ENCODE data around the gene KRT86.
A peak's percentile ranks its signal among the peaks of the same experiment; 100 is the strongest.
"Not testable (repeated sequence)": the region's sequence is repeated elsewhere in the genome, so short reads cannot be mapped to it uniquely, and the experiment has no call there.

KRT86 gene

DNA sequence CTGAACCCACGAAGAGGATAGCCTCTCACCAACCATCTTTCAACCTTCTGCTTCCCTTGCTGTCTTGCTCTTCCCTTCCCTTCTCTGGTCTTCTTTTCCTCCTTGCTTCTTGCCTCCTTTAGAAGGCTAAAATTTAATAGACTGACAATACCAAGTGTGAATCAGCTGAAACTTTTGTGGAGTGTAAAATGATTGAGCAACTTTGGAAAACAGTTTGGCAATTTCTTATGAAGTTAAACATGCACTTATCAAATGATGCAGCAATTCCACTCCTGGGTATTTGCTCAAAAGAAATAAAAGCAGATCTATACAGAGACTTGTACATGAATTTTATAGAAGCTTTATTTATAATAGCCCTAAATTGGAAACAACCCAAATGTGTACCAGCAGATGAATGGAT, 3.3 kb upstream of the KRT86 start:
- DNase-seq: no peak

DNA sequence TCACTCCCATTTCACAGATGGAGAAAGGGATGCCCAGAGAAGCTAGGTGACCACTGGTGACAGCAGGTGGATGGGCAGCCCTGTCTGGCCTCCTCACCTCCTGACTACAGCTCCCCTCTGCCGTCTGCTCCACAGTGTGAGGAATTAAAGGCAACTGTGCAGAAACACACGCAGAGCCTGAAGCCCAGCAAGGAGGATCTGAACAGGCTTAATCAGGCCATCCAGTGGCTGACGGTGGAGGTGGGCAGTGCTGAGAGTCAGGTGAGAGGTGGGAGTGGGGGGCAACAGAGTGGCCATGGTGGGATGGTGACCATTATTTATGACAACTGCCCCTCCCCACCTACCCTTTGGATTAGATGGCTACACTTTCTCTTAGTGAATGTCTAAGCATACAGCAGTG, 1.2 kb downstream of the KRT86 start:
- DNase-seq: no peak

DNA sequence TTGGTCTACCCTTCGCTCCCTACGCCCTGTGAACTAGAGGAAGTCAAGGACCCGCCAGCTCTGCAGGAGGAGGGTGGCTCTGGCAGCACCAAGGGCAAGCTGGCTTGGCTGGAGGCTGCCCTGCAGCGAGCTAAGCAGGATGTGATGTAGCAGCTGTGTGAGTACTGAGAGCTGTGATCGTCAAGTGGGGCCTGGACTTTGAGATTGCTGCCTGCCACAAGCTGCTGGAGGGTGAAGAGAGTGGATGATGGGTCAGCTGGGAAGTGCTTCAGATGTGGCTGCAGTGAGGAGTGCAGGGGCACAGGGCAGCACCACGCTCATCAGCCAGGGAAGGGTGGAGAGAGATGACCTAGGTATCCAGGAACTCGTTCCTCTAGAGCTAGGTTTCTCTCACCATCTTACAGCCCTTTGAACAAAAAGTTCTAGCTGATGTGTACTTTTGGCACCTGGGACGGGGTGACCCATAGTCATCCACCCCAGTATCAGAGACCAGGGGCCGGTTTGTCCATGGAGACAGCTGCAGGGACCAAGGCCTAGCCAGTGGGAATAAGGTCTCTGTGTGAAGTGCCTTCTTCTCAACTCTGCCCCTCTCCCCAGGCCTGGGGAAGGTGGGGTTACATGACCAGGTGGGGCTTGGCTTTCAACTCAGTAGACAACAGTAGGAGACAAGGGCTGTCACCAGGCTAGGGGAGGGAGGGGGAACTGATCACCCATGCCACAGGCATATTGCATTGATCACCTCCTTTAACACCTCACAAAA, 3.2 kb downstream of the KRT86 start:
- peak; percentile 24 to 74 for DNase-seq

DNA sequence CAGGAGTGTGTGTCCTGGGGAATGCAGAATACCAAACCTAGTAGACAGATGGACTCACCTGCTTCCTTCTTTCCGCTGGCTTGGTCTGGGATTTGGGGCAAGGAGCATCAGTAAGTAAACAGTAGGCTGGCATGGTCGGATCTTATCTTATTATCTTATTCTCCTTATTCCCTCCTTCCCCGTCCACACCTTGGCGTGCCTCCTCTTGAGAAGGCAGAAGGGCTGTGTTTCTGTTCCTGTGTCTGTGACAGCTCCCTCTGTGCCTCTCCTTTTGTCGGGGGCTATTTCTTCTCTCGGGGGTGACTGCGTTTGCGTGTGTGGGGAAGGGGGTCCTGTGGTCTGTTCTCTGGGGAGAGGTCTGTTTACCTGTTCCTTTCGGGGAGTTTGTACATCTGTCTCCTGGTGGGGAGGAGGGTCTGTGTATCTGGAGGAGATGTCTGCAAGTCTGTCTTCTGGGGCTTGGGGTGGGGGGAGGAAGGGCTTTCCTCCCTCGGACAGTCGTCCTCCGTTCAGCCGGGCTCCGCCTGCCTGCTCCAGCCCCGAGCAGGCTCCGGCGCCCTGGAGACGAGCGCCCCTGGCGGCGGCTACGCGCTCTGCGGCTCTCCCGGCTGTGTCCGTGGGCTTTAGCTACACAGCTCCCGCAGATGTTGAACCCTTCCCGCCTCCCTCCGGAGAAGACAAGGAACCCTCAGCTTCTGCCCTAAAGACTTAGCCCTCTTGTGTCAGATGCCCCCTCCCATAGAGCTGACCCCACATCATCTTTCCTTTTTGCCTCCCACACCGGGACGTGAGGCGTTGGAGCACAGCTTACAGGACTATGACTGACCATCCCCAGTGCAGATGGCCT, 4.4 kb downstream of the KRT86 start:
- peak in 1 of 2 experiments; percentile 44 for DNase-seq

DNA sequence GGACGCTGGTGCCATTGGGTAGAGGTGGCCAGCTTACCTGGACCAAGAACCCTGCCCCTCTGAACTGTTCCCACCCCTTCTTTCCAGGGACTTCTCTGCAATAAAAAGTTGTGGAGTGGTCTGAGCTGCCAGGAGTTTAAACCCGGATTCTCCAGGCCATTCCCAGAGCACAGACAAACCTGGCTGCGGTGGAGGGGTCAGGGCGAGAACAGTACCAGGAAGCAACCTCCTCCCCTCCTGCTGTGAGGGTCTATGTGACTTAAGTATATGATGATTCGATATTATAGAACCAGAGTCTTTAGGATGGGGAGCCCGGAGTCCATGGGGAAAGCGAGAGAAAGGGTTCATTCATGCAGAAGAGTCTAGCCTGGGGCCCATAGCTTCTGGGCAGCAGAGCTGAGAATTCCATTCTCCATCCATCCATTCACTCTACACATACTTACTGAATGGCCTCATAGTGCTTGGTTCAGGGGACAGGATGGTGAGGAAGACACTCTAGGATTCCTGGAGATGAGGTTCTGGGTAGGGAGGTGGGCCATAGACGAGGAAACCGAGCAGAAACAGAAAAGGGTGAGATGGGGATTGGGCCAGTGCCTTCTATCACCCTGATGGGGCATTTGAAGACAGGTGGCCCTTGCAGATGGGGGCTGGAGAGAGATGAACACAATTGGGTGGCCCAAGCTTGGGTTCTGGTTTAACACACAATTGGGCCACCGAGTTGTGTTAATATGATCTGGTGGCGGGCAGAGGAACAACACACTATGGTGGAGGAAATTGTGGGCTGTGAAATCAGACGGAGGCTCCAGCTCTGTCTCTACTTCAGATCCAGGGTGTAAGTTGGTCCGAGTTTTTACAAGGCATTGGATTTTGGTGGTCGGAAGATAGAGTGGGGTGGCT, 5.2 kb downstream of the KRT86 start:
- no peak for DNase-seq

DNA sequence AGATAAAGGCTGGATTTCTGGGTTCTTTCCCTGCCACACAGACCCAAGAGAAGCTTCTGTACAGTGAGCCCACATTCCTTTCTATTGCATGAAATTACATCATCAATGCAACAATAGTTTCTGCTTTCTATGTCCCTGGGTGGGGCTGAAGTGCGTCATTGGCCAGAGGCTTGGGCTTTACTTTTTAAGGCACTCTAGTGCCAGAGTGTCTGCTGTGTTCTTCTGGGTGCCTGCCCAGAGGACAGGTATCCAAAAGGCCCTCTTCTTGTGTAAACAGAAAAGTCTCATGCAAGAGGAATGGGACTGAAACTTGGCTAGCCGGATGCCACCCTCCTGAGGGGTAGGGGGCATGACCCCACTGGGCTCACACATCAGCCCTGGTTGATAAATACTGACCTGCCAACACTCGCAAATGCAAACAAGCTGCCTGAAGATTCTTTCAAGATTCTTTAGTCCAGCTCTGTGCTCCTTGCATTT, 5.9 kb downstream of the KRT86 start:
- DNase-seq: no peak

DNA sequence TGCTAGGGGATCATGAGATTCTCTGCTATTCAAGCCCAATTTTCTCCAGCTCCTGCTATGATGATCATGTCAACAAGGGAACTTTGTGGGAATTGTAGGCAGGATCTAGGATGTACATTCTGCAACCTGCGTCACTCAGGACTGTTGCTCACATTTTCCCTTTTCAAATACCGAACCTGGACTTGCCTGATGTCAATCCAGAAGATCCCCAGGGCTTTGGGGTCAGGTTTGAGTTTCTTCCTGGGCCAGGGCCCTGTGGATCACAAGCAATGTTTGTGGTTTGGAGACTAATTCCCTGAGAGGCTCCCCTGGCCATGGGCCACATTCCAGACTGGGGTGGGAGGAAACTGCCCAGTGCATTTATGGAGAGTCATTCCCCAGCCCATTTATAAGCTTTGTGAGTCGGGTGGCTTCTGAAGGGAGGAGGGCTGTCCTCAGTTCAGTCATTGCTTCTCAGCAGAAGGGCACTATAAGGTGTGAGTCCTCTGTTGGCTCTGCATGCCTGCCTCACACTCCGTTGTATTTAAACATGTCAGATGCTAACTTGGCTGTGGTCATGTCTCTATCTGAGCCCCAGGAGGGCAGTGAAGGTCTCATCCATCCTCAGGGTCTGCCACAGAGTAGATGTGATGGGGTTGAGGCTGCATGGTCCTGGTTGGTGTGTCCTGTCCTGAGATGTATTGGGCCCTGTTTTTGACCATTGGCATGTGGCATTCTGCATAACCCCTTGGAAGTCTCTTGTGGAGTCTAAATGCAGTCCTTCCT, 6.5 kb downstream of the KRT86 start:
- DNase-seq: no peak

DNA sequence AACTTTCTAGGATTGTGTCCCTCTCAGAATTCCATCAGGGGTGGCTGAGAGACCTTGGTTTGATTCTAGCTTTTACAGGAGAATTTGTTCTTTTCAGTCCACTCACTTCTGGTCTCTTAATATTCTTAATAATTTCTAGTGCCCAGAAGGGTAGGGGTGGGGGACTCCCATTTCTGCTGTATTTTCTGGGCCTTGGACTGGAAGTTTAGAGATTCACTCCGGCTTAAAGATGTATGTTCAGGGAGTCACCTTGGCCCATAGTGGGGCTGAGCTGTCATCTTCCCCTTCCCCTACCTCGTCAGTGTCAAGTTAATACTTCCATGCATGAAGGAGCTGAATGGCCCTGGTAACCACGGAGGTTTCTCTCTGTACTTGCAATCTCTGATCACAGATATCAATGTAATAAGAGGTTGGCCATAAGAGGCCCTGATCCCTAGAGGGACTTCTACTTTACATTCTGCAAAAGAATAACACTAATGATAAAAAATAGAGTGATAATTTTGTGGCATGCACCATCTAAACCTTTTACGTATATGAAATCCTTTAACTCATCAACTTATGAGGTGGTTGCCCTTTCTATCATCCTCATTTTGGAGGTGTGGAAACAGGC, 10.2 kb downstream of the KRT86 start:
- DNase-seq: no peak

DNA sequence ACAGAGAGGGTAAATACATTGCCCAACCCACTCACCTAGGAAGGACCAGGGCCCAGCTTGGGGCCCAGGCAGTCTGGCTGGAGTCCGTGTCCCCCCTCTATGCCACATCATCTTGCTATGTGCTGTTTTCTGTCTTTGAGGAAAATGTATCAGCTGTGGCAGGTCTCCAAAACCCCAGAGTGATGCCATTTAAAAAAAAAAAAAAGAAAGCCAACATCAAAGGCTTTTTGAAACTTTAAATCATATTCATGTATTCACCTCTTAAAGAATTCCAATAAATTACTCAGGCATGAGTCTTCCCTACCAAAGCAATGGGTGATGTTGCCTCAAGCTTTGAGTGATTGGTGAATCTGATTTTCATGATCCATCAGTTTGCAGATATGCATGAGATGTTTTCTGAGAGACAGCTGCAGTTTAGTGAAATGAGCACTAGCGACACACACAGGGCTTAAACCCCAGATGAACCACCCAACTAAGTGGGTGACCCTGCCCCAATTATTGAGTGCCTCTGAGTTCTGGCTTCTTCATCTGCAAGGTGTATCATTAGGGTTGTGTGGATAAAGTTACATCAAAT, 10.8 kb downstream of the KRT86 start:
- DNase-seq: no peak

DNA sequence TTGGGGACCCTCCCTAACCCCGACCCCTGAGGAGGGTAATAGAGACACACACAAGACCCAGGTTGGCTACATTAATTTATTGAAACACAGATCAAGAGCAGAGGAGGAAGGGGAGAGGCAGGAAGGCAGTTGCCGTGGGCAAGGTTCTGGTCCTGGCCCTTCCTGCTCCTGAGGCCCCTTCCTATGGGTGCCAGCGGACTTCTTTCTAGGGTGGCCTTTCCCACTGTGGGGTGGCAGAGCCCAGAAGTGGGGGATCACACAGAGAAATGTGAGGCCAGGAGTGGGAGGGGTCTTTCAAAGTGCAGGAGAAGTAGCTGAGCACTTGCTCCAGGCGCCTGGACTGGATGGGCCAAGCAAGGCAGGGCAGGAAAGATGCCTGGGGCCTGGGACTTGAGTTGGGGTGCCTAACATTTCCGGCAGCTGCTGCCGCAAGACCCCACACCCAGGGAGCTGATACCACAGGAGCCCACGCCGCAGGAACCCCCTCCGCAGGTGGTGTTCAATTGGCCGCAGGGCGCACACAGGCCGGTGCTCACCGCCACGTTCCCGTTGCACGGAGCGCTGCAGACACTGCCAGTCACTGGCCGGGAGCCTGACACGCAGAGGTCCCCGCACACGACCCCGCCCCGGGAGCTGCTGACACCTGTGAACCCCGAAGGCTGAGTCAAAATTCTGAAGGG, 11.5 kb downstream of the KRT86 start:
- DNase-seq: no peak

DNA sequence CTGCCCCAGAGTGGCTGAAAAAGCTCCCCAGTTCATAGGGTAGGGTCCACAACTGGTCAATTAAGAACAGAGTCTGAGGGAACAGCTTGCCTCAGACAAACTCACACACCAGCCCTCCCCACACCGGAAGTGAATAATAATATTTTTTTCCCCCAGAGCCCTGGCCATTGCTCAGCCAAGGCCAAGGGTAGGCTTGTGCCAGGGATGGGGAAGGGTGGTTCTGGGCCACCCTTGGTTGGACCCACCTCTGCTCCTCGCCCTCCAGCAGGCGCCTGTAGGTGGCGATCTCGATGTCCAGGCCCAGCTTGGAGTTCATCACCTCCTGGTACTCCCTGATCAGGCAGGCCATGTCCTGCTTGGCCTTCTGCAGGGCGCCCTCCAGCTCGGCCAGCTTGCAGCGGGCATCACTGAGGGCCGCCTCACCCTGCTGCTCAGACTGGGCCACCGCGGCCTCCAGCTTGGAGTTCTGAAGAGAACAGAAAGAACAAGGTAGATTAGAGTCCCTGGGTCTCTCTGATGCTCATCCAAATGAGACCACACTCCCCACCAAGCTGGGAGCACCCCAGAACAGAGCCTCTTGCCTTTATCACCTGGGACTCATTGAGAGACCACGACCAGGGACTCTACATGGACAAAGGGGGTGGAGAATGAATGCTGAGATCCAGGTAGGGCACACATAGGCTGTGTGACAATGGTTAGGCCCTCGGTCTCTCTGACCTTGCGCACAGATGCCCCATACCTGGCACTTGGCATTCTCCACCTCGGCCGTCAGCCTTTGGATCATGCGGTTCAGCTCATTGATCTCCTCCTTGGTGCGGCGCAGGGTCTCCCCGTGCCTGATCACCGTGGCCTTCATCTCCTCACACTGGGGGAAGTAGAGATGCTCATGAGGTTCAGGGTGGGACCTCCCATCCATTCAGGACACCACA, 12.7 kb downstream of the KRT86 start:
- not testable (repeated sequence) for DNase-seq

DNA sequence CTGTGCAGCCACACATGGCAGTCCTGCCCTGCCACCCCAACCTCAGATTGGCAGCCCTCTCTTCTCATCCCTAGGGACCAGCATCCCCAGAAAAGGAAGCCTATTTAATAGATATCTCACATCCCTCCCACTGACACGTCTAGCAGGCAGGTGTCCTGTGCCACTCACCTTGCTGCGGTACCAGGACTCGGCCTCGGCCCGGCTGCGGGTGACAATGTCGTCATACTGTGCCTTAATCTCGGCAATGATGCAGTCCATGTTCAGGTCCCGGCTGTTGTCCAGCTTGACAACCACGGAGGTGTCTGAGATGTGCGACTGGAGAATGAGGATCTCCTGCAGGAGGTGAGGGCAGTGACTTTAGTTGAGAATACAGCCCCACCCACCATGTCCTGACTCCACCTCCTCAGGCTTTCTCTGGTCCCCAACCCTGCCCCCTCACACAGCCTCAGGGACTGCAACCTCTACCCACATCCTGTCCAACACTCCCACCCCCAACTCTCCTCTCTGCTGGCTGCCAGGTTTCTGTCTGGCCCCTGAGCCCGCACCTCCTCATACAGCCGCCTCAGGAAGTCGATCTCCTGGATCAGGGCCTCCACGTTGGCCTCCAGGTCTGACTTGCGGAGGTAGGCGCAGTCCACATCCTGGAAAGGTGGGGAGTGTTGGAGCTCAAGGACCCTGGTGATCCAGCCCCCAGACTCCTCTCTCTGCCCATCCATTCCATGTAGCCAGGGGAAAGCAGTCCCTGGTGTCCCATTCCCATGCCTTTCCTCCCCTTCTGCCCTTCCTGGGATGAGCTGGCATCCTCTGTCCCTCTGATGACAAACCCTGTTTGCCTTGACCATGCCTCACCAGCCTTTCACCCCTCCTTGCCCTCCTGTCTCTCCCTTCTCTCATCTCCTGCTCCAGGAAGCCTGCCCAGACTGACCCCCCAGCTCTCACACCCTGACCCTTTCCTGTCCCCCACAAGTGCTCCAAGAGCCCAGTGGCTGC, 13.7 kb downstream of the KRT86 start:
- not testable (repeated sequence) for DNase-seq

DNA sequence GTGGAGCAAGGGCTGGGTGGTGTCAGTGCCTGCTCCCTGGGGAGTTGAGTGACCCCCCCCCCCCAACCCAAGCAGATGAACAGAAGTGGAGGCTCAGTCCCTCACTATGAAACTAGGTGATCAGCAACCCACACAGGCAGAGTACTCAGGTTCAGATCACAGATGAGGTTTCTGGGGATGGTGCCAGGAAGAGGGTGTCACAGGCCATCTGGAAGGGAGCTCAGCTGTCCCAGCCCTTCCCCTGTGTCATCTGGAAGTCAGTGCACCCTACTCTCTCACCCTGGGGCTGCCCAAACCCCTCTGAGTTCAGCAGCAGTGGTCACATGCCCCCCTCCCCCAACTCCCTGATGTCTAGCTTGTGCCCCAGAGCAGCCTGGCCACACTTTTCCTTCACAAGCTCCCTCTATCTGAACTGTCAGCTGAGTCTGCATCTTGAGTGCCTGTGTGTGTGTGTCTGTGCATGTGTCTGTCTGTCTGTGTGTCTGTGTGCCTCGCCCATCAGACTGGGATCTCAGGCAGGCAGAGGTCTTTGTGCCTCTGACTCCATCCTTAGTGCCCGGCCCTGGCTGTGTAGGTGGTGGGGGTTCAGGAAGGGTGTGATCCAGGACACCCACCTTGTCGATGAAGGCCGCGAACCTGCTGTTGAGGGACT, 16.2 kb downstream of the KRT86 start:
- not testable (repeated sequence) for DNase-seq

DNA sequence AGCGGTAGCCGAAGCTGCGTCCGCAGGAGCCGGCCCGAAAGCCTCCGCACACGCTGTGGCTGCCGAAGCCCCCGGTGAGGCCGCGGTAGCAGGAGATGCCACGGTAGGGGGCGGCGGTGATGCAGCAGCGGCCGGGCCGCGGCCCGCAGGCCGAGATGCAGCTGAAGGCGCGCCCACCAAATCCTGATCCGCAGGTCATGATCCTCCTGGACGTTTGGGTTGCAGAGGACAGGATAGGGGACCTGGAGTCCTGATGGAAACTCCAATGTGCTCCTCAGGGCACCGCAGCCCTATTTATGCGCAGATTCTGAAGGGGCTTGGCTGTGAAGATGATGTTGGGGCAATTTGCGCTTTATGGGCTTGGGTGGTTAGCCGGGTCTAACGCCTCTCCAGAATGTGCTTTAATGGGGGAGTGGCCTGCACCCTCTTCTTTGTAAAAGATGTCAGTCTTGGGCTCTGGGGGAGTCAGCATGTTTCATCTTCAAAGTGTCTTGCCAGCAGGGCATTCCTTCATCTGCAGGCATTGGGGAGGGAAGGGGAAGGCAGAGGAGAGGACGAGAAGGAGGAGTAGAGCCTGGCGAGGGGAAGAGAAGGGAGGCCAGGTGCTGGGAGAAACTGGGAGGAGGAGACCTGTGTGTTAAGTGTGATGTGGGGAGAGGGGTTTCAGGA, 17.0 kb downstream of the KRT86 start, which contains the start of gene KRT81:
Gene KRT81 (minus strand): TSS at position 268 of the 669 bp plus-strand sequence. CDS start 69 bp downstream, at position 199.
- DNase-seq: no peak

DNA sequence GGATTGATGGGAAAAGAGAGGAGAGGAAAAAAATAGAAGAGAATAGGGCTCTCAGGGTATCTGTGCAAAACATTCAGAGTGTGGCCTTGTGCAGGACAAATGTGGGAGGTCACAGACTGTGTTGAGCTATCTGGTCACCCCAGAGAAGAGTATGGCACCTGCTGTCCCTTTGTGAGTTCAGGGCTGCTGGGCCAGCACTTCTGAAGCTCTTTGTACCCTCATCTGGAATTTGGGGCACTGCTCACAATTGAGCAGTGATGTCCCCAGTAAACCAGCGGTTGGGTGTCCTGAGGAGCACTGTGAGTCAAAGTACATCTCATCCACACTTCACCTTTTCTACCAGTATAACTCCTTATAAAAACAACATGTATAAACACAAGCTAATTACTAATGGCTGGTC, 19.5 kb downstream of the KRT86 start:
- DNase-seq: no peak

DNA sequence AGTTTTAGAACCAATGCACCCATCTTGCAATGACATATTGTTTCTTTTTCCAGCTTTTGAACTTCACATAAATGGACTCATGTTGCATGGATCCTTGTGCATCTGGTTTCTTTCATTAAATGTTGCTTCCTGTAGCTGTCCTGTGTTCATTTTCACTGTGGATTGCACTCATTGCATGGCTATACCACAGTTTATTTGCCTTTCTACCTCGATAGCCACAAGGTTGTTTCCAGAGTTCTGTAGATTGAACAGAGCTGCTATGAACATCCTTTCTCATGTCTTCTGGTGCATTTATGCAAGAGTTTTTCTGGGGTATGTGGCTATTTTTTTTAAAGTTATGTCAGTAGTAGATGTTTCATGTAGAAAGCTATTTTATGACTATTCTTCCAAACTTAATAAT, 20.4 kb downstream of the KRT86 start:
- no peak for DNase-seq

DNA sequence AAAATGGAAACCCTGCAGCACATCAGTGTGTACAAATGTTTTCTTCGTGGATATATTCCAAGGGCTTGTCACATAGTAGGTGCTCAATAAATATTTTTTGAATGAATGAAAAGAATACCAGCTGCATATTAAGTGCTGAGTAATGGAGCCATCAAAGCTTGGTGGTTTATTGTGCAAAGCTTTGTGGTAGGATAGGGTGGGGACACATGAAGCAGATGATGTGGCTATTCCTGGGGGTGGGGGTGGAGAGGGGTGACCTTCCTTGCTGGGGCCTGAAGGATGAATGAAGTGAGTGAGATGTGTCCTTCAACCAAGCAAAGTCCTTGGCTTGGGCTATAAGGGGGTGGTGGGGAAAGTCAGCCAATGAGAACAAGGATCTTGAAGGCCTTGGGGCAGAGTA, 21.2 kb downstream of the KRT86 start:
- DNase-seq: no peak
